Glomerular endothelial cell (primary cell): ENCODE measurements around the gene SHB. TPM values are rescaled to one million over a fixed set of nuclear protein-coding genes. Genes with fewer than 3 reads are reported as not detected.

Experiments
- DNase-seq: peaks from one replicate; pipeline ENCODE4 v3.0.0-alpha.2; 2011; ENCODE audit warnings: low read depth, low spot score; ENCODE audit errors: extremely low read depth
- total RNA-seq: library from RNA; depleted of rRNA; stranded (reverse); fragments of >200 nt; gene quantifications from 2 replicates; pipeline ENCODE4 v1.2.3, GENCODE V29; 2015

Gene SHB
- total RNA-seq, 1 donor from 2014 or later, result 42.8 TPM

- DNase-seq, result no peak
Observed at GRCh38 chr9:37994639-37995347, 74.2 kb downstream of the SHB start.

GRCh38 chr9:37992924-37993349 lies 76.1 kb downstream of the SHB start:
- no peak for DNase-seq

- no peak for DNase-seq
Observed at GRCh38 chr9:37990404-37991015, 78.5 kb downstream of the SHB start.

DNA sequence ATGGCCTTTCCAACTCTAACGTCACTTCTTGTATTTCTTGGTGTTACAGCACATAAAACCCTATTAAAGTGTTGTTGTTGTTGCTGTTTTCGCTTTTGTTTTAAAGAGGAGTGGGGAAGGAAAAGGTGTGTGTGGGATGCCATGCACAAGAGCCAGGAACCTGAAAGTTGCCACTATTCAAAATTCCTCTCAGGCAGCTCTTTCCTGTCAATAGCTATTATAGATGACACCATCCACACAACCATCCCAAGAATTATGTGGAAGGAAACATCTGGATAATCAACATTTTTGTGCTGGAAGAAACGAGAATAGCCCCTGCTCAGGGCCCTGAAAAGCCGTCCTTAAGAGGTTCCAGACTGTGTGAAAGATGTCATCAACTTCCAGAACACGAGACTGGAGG lies 79.3 kb downstream of the SHB start:
- no peak for DNase-seq

- no peak for DNase-seq
Observed at GRCh38 chr9:37988602-37989001, 80.4 kb downstream of the SHB start.

GRCh38 chr9:37988041-37988440 lies 81.0 kb downstream of the SHB start:
- DNase-seq, result no peak

- no peak for DNase-seq
Observed at GRCh38 chr9:37987467-37987981, 81.5 kb downstream of the SHB start.

DNA sequence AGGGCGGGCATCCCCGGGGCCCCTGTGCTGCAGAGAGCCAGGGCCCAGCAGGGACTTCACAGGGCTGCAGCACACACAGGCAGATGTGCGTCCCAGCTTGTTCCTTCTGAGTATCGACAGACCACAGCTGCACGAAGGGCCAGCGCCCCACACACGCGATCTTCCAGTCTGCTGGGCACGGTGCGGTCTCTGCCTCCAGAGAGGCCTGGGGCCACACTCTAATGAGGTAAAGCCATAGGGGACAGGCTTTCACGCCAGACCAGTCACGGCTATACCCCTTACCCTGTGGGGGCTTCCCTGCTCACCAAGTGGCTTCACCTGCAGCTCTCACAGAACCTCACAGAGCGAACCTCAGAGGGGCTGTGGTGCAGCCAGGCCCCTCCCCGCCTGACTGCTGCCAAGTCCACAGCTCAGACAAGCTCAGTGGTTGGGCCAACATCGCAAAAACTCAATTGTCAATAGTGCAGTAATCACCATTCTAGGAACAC lies 82.2 kb downstream of the SHB start:
- no peak for DNase-seq

GRCh38 chr9:37986001-37986400 lies 83.0 kb downstream of the SHB start:
- no peak for DNase-seq

DNA sequence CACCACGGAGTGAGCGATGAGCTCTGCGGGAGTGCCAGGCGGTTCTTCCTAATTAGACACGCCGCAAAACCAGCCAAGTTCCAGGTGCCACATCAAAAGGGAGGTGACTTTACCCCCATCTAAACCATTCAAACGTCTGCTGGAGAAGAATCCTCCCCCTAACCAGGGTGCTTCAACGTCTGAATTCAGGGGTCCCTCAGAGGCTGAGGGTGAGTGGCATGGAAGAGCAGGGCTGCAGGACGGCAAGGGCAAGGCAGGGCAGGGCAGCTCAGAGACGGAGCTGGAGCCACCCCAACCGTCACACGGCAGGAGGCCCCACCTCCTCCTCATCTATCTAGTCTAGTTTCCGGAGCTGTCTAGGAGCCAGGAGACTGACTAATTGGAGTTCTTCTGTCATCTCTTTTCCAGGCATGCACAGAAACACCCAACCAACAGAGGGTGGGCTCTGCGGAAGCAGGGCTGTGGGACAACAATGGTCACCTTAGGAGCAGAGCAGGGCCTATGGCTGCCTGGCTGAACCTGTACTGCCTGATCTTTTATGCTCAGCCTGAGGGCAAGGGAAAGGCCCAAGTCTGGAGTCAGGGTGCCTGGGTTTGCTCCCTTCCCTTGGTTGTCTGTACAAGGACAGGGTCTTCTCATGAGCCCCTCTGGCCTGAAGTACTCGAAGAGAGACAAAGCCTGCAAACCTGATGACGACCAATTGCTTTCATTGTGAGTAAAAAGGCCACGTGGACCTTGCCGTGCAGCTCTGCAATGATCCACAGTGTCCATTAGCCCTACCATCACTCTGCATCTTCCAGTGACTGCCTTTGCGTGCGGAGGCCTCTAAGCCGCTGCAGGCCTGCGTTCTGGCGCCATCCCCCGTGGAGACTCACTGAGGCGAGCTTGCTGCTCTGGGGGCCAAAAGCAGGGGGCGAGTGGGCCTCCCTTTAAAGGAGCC lies 84.1 kb downstream of the SHB start:
- no peak for DNase-seq

- no peak for DNase-seq
Observed at GRCh38 chr9:37984278-37984671, 84.8 kb downstream of the SHB start.

DNA sequence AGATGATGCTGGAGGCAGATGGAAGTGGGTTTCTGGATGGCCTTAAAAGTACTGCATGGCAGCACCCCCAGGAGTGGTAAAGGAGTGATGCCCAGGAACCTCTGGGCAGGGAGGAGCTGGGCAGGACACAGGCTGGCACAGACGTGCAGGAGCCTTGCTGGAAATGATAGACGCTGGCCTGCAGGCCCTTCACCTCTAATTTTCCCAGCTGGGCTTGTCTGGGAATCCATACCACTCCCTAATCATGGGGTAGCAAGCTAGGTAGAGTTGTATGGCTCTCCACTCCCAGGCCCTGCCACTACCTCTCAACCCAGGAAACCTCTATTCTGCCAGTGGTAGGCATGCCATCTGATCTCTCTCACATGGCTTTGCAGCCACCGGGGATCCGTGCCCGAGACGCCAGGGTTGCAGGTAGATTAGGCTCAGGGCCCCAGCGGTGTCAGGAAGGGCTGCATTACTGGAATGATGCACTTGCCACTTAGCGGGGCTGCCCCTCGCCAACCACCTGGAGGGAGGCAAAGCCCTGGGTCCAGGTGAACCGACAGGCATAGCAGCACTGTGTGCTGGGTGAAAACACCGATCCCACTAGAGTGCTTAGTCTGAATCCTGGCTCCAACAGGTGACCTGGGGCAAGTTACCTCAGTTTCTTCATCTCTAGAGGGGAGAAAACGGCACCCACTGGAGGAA lies 85.5 kb downstream of the SHB start:
- DNase-seq, result no peak

GRCh38 chr9:37979844-37980243 lies 89.2 kb downstream of the SHB start:
- no peak for DNase-seq

GRCh38 chr9:37978983-37979382 lies 90.0 kb downstream of the SHB start:
- DNase-seq, result no peak

DNA sequence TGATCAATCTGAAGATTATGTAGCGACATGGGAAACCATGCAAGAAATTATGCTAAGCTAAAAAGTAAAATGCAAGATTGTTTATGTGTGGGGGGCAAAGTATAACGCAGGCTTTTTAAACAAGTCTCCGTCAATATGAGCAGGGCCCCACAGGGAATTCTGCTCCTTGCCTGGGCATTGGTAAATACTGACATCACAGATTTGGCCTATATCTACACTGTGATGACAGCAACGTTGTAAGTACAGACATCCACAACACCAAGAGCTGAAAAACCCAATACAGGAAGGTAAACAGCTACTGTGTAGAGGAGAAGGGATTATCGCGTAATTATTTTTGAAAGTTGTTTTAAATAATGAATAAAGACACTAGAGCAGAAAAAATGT lies 90.6 kb downstream of the SHB start:
- no peak for DNase-seq

GRCh38 chr9:37977851-37978480 lies 91.1 kb downstream of the SHB start:
- no peak for DNase-seq

GRCh38 chr9:37976714-37977477 lies 92.1 kb downstream of the SHB start:
- DNase-seq, result no peak

DNA sequence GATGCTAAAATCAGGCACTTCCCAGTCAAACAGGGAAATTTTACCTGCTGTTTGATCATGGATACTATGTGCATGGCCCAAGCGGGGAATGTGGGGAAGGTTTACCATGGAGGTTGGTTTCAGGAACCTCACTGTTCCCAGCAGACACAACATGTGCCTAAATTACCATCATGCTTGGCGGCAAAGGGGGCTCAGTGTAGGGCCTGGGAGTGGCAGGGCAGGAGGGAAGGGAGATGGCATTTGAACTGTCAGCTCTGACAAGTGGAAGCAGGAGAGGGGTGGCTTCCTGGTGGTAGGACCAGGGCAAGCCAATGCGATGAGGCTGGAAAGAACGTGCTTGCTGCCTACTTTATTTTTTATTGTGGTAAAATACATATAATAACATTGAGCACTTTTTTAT lies 93.4 kb downstream of the SHB start:
- no peak for DNase-seq

GRCh38 chr9:37974506-37975173 lies 94.4 kb downstream of the SHB start:
- no peak for DNase-seq
